Activated naive CD8-positive, alpha-beta T cell treated with anti-CD3 and anti-CD28 coated beads, Interleukin-2, amount 50 U/mL, for 24 hours (primary cell): ENCODE data around the gene PIGW.

Experiments
- ATAC-seq: fragments of 150-1000 bp; cut with Tn5 transposase; one replicate; pipeline ENCODE4 v1.10.0; 2021
- DNase-seq: peaks from one replicate; pipeline ENCODE4 v3.0.0; 2021
- H3K27ac Mint-ChIP-seq: one replicate; pipeline ENCODE4 v1.8.0; 2021; ENCODE audit warnings: mild to moderate bottlenecking, mixed read lengths
- H3K27me3 Mint-ChIP-seq: one replicate; pipeline ENCODE4 v1.8.0; 2021; ENCODE audit warnings: mixed read lengths
- H3K36me3 Mint-ChIP-seq: one replicate; pipeline ENCODE4 v1.8.0; 2021; ENCODE audit warnings: low read depth, mixed read lengths
- H3K4me1 Mint-ChIP-seq: one replicate; pipeline ENCODE4 v1.8.0; 2021; ENCODE audit warnings: mixed read lengths
- H3K4me3 Mint-ChIP-seq: one replicate; pipeline ENCODE4 v1.8.0; 2021; ENCODE audit warnings: mild to moderate bottlenecking, moderate library complexity, mixed read lengths
- H3K9me3 Mint-ChIP-seq: one replicate; pipeline ENCODE4 v1.8.0; 2021; ENCODE audit warnings: mixed read lengths

Gene PIGW

DNA sequence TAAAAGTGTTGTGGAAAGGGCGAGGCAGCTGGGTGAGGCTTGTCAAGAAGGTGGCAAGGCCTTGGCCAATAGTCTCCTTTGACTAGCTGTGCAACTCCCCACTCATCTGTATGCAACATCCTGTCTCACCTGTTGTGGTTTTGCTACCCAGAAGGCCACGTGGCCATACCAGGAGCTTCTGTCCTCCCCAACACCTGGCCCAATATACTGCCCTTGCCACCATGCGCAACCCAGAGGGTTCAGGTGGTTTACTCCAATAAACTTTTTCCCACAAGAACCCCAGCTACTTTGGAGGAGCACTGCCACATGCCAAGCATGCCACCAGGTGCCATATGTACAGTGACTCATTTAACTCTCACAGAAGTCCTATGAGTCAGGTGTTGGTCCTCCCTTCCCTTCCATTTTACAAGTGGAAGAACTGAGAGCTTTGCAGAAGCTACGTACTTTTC lies 10.3 kb upstream of the PIGW start:
- DNase-seq (no peak), ATAC-seq (peak; percentile 92)
- H3K9me3 Mint-ChIP-seq, result no peaks in the 10 kb centered on the region
- H3K27me3 Mint-ChIP-seq, result no peaks in the 10 kb centered on the region
- peak overlapping the region; percentile 92 for H3K27ac Mint-ChIP-seq
- H3K4me1 Mint-ChIP-seq, result peaks cover 28% of the 10 kb centered on the region
- no peak overlapping the region for H3K4me3 Mint-ChIP-seq
- peaks cover 64% of the 10 kb centered on the region for H3K36me3 Mint-ChIP-seq

GRCh38 chr17:36525113-36525512 lies 9.7 kb upstream of the PIGW start:
- H3K27me3 Mint-ChIP-seq, result no peaks in the 10 kb centered on the region
- H3K4me1 Mint-ChIP-seq, result peaks cover 28% of the 10 kb centered on the region
- peak overlapping the region; percentile 47 for H3K4me3 Mint-ChIP-seq
- H3K27ac Mint-ChIP-seq, result peak overlapping the region; percentile 92
- no peaks in the 10 kb centered on the region for H3K9me3 Mint-ChIP-seq
- peaks cover 62% of the 10 kb centered on the region for H3K36me3 Mint-ChIP-seq
- no peak for ATAC-seq
- DNase-seq, result no peak

GRCh38 chr17:36525888-36526287 lies 8.9 kb upstream of the PIGW start:
- H3K36me3 Mint-ChIP-seq, result peaks cover 55% of the 10 kb centered on the region
- no peak overlapping the region for H3K4me3 Mint-ChIP-seq

GRCh38 chr17:36527621-36528250 lies 7.1 kb upstream of the PIGW start:
- H3K27me3 Mint-ChIP-seq, result no peaks in the 10 kb centered on the region

More at GRCh38 chr17:36525888-36526287, 8.9 kb upstream of the PIGW start:
- Mint-ChIP-seq H3K4me1 (peaks cover 28% of the 10 kb centered on the region), H3K27me3 (no peaks in the 10 kb centered on the region), H3K9me3 (no peaks in the 10 kb centered on the region), H3K27ac (peak overlapping the region; percentile 92)
- no peak for DNase-seq
- no peak for ATAC-seq

GRCh38 chr17:36529121-36529520 lies 5.7 kb upstream of the PIGW start:
- Mint-ChIP-seq H3K9me3 (no peaks in the 10 kb centered on the region), H3K4me3 (no peak overlapping the region), H3K4me1 (peaks cover 49% of the 10 kb centered on the region), H3K27me3 (no peaks in the 10 kb centered on the region), H3K27ac (no peak overlapping the region), H3K36me3 (peaks cover 67% of the 10 kb centered on the region)
- ATAC-seq (no peak), DNase-seq (no peak)

More at GRCh38 chr17:36527621-36528250, 7.1 kb upstream of the PIGW start:
- no peak for ATAC-seq
- peaks cover 40% of the 10 kb centered on the region for H3K4me1 Mint-ChIP-seq
- H3K27ac Mint-ChIP-seq, result no peak overlapping the region
- H3K4me3 Mint-ChIP-seq, result no peak overlapping the region
- H3K9me3 Mint-ChIP-seq, result no peaks in the 10 kb centered on the region
- H3K36me3 Mint-ChIP-seq, result peaks cover 61% of the 10 kb centered on the region
- no peak for DNase-seq

DNA sequence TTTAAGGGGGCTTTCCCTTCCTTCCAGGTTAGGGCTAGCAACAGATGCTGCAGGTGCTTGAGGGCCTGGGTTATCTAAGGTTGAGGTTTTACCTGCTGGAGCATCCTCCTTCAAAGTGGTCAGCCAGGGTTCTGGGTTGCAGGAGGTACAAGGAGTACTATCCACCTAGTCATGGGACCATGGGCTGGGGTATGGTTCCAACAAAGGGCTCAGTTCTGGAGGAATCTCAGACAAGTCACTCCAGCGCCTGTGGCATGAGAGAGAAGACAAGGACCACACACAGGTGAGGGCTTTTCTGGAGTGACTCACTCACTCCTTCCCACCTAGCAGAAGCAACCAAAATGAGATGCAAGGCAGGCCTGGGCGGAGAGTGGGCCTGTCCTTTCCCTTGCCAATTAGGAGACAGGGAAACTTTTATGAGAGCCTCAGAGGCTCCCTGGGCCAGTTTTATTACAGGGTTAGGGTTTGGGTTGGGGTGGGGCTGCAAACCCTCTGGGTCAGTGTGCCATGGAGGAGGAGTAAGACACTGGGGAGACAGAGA lies 2.3 kb upstream of the PIGW start:
- Mint-ChIP-seq H3K27me3 (no peaks in the 10 kb centered on the region), H3K4me3 (peak overlapping the region; percentile 91), H3K36me3 (peaks cover 56% of the 10 kb centered on the region)

DNA sequence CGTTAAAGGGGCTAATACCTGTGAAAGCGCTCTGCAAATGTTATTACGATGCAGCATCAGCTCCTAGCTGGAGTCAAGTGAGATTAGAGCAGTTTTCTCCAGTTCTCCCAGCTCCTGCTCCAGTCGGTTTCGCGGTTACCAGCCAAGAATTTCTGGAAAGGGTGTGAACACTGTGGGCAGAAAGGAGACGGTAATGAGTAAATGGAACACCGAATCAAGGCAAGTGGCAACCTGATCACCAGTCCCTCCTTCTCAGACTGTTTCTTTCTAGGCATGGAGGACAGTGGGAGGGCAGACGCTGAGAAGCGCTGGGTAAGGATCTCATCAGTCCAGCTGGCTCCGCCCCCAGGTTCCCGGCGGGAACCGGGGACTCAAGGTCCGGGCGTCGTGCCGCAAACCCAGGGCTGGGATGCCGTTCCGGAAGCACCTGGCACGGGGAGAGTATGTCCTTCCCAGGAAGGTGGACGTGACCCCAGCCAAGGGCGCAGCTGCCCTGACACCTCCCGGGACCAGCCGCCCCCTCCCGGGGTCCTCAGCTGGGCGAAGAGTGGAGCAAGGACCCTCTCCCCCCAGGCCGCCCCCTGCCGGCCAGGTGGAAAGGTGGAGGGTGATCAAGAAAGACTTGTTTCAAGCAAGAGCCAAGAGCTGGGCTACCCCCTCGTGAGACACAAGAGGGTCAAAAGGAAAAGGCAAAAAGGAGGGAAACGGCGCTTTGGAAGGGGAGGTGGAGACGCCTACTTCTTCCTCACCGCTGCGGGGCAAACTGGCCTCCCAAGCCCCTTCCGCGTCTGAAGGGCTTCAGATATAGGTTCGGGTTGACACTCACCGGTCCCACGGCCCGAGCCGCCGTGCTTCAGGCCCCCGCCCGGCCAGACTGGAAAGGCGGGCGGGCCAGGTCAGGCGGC lies 600 bp upstream of the PIGW start:
- Mint-ChIP-seq H3K4me1 (peaks cover 44% of the 10 kb centered on the region), H3K4me3 (peak overlapping the region; percentile 91), H3K9me3 (no peaks in the 10 kb centered on the region), H3K36me3 (peaks cover 54% of the 10 kb centered on the region), H3K27ac (peak overlapping the region; percentile 96), H3K27me3 (no peaks in the 10 kb centered on the region)
- DNase-seq (peak; percentile 59), ATAC-seq (peak; percentile 31)

More for the DNA sequence above, 2.3 kb upstream of the PIGW start:
- no peak for ATAC-seq
- no peak for DNase-seq
- H3K9me3 Mint-ChIP-seq, result no peaks in the 10 kb centered on the region
- H3K4me1 Mint-ChIP-seq, result peaks cover 40% of the 10 kb centered on the region
- peak overlapping the region; percentile 39 for H3K27ac Mint-ChIP-seq

DNA sequence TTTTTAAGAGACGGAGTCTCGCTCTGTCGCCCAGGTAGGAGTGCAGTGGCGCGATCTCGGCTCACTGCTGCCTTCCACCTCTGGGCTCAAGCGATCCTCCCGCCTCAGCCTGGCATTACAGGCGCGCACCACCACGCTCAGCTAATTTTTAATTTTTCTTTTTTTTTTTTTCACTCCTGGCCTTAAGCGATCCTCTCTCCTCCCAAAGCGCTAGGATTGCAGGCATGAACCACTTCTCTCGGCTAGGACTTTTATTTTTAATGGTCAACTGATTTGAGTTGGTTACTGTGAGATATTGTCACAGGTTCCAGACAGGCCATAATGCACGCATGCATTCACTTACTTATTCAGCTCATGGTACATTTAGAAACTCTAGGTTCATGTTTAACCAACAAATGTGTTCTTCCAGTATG lies 888 bp downstream of the PIGW start:
- Mint-ChIP-seq H3K27ac (peak overlapping the region; percentile 96), H3K27me3 (no peaks in the 10 kb centered on the region), H3K4me3 (peak overlapping the region; percentile 91), H3K9me3 (no peaks in the 10 kb centered on the region), H3K36me3 (peaks cover 53% of the 10 kb centered on the region), H3K4me1 (peaks cover 47% of the 10 kb centered on the region)
- ATAC-seq (no peak), DNase-seq (no peak)

DNA sequence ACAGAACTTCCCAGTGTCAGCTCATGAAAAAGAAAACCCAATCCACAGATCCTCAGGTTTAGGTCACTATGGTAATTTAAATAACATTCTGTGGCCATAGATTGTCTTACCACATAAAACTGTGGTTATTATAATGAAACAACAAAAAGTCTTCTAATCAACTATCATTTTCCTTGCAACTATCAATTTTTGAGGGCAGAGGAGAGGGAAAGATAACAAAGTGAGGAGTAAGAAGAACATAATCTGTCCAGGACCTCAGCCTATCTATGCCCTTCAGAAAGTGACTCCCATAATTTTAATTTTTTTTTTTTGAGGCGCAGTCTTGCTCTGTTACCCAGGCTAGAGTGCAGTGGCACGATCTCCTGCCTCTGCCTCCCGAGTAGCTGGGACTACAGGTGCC lies 5.9 kb downstream of the PIGW start:
- H3K4me1 Mint-ChIP-seq, result peaks cover 37% of the 10 kb centered on the region
- H3K4me3 Mint-ChIP-seq, result no peak overlapping the region
- H3K9me3 Mint-ChIP-seq, result no peaks in the 10 kb centered on the region
- peaks cover 31% of the 10 kb centered on the region for H3K36me3 Mint-ChIP-seq
- no peak for DNase-seq
- no peak overlapping the region for H3K27ac Mint-ChIP-seq
- no peak for ATAC-seq
- H3K27me3 Mint-ChIP-seq, result no peaks in the 10 kb centered on the region

GRCh38 chr17:36542755-36543154 lies 8.0 kb downstream of the PIGW start:
- Mint-ChIP-seq H3K36me3 (peaks cover 30% of the 10 kb centered on the region), H3K27ac (no peak overlapping the region), H3K4me1 (peaks cover 36% of the 10 kb centered on the region), H3K27me3 (no peaks in the 10 kb centered on the region), H3K9me3 (no peaks in the 10 kb centered on the region), H3K4me3 (no peak overlapping the region)
- no peak for ATAC-seq
- no peak for DNase-seq

DNA sequence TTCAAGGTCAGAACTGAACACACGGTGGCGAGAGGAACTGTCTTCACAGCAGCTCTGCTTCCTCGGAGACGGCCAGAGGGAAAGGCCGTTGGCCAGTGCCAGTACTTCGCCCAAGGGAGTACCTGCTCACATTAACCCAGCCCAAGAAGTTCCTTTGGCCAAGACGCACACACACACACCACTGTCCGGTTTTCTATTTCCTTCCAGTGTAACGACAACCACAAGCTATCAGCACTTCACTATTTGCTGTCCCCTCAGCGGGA lies 9.2 kb downstream of the PIGW start:
- ATAC-seq (no peak), DNase-seq (no peak)
- peak overlapping the region; percentile 97 for H3K4me3 Mint-ChIP-seq
- H3K4me1 Mint-ChIP-seq, result peaks cover 42% of the 10 kb centered on the region
- peak overlapping the region; percentile 98 for H3K27ac Mint-ChIP-seq
- no peaks in the 10 kb centered on the region for H3K9me3 Mint-ChIP-seq
- H3K36me3 Mint-ChIP-seq, result peaks cover 31% of the 10 kb centered on the region
- no peaks in the 10 kb centered on the region for H3K27me3 Mint-ChIP-seq

DNA sequence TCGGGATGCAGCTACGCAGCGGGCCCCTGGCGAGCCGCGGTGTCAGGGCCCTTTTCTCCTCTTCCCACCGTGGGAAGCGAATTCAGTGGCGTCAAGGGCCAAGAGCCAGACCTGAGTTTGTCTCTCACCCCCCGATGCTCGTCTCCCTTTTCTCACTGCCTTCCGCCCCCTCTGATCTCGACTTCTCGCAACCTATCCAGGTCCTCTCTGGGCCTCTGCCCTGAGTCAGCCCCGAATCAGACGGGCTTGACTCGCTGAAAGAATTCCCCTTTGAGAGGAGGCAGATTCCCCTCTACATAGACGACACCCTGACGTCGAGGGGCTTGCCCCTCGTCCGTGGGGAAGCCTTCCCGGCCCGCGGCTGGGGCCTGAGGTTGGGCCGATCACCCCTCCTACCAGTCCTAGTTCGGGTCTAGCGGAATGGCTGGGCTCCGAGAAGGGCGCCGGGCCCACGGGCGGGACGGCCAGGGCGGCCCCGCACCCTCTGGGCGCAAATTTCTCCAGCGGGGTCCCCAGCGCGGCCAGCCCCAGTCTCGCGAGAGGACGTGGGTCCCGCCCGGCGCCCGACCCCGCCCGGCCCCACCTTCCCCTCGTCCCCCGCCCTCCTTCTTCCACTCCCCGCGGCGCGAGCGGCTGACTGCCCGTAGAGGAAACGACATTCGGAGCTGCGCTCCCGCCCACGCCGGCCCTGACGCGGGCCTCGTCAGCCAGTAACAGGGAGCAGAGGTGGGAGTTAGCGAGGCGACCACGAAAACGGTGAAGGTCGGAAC lies 9.7 kb downstream of the PIGW start, which contains the start of gene GGNBP2:
TSS of gene GGNBP2 (plus strand) at position 613 of the 770 bp plus-strand sequence. CDS start 806 bp downstream, outside the sequence.
- Mint-ChIP-seq H3K36me3 (peaks cover 34% of the 10 kb centered on the region), H3K4me1 (peaks cover 44% of the 10 kb centered on the region), H3K27me3 (no peaks in the 10 kb centered on the region), H3K27ac (peak within 1 kb of the TSS; percentile 98), H3K9me3 (no peaks in the 10 kb centered on the region), H3K4me3 (peak within 1 kb of the TSS; percentile 97)
- DNase-seq, result peak; percentile 95
- peak; percentile 69 for ATAC-seq

DNA sequence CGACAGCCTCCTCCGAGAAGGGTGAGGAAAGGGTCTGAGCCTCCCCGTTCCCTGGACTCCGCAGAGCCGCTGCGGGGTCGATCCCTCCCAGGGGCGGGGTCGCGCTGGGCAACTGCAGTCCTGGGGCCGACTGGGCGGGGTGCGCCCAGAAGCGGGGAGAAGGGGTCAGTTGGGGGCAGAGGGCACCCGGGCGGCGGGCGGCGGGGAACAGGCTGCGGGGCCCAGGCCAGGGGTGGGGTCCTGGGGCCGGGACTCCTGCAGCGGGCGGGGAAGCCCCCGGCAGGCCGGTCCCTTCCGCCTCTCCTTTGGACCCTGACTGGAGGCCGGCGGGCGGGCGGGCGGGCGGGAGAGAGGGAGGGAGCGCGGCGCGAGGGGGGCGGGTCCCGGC lies 10.3 kb downstream of the PIGW start:
- peak overlapping the region; percentile 98 for H3K27ac Mint-ChIP-seq
- peak overlapping the region; percentile 97 for H3K4me3 Mint-ChIP-seq
- peaks cover 36% of the 10 kb centered on the region for H3K36me3 Mint-ChIP-seq
- no peaks in the 10 kb centered on the region for H3K27me3 Mint-ChIP-seq
- peaks cover 46% of the 10 kb centered on the region for H3K4me1 Mint-ChIP-seq
- ATAC-seq (no peak), DNase-seq (no peak)
- H3K9me3 Mint-ChIP-seq, result no peaks in the 10 kb centered on the region
